ENCODE data around the gene NCL. TPM values are rescaled to one million over a fixed set of nuclear protein-coding genes. Genes with fewer than 3 reads are reported as not detected.
A peak's percentile ranks its signal among the peaks of the same experiment; 100 is the strongest.

The NCL gene
- total and polyA plus RNA-seq, 2 of the 13 experiments (the other 11 are each of a cell fraction or from before 2014, with no cell fraction given): 105 to 779 TPM

- TF ChIP-seq REXO4 (CRISPR knock-in tag; IDR thresholded peaks at IDR 0.05; ENCODE audit: borderline replicate concordance): no peak
- TF ChIP-seq SNAPC2 (CRISPR knock-in tag; IDR thresholded peaks at IDR 0.05): 0 out of 2 replicates have a peak, but pooled peaks have one; percentile 61
- TF ChIP-seq TOPORS (CRISPR knock-in tag; IDR thresholded peaks at IDR 0.05): peak; percentile 83; the same call in 1 of the 2 replicates
- no peak for TF ChIP-seq ZFP82 (CRISPR knock-in tag; IDR thresholded peaks at IDR 0.05; ENCODE audit: borderline replicate concordance)
- TF ChIP-seq ZSCAN12 (CRISPR knock-in tag; IDR thresholded peaks at IDR 0.05): no peak
- no peak for TF ChIP-seq MXI1 (IDR thresholded peaks at IDR 0.05; ENCODE audit: borderline replicate concordance, low read depth, low read length)
- TF ChIP-seq ZNF225 (CRISPR knock-in tag; IDR thresholded peaks at IDR 0.05): 0 out of 2 replicates have a peak, but pooled peaks have one; percentile 67
- no peak for TF ChIP-seq MNT (IDR thresholded peaks at IDR 0.05)
- TF ChIP-seq CENPBD1 (CRISPR knock-in tag; IDR thresholded peaks at IDR 0.05; ENCODE audit: borderline replicate concordance, low read depth): no peak
- no peak for TF ChIP-seq ZBTB40 (IDR thresholded peaks at IDR 0.05)
- TF ChIP-seq ZBTB40 (CRISPR knock-in tag; IDR thresholded peaks at IDR 0.05): no peak; the same call in none of the 2 replicates
- TF ChIP-seq HOXA7 (CRISPR knock-in tag; IDR thresholded peaks at IDR 0.05): no peak
- no peak for TF ChIP-seq ZNF513 (CRISPR knock-in tag; conservative IDR thresholded peaks at IDR 0.05)
- no peak for TF ChIP-seq RBFOX2 (IDR thresholded peaks at IDR 0.05; ENCODE audit: low read depth, low read length)
Measured at GRCh38 chr2:231418820-231419640, 45.3 kb downstream of the NCL start (continued).

Data from HepG2 (cell line).